ENCODE results near the gene KY.
A peak's percentile ranks its signal among the peaks of the same experiment; 100 is the strongest.

Gene KY

GRCh38 chr3:134617608-134618477, 33.0 kb downstream of the KY start:
- no peak for DNase-seq

GRCh38 chr3:134615743-134616142, 35.1 kb downstream of the KY start:
- DNase-seq = no peak

DNA sequence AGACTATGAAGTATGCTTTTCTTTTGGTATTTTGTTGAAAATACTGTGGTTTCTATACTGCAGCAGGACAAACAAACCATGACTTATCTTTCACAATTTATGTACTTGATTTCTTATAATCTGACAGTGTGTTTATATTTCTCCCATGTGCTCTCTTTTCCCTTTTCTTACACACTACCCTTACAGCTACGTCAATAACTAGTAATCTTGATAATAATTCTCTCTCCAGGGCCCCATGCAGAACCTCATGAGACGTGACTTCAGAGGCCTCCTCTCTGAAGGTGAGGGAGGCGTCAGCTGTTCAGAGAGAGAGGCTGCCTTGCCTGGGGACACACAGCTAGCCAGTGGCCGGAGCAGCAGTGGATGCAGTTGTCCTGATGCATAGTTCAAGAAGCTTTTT, 35.9 kb downstream of the KY start:
- DNase-seq = no peak

- DNase-seq = no peak
These were observed 37.8 kb downstream of the KY start for GRCh38 chr3:134613006-134613520.

- no peak for DNase-seq
These were observed 39.3 kb downstream of the KY start for GRCh38 chr3:134611516-134611915.

GRCh38 chr3:134610432-134611385, 40.1 kb downstream of the KY start:
- no peak for DNase-seq

DNA sequence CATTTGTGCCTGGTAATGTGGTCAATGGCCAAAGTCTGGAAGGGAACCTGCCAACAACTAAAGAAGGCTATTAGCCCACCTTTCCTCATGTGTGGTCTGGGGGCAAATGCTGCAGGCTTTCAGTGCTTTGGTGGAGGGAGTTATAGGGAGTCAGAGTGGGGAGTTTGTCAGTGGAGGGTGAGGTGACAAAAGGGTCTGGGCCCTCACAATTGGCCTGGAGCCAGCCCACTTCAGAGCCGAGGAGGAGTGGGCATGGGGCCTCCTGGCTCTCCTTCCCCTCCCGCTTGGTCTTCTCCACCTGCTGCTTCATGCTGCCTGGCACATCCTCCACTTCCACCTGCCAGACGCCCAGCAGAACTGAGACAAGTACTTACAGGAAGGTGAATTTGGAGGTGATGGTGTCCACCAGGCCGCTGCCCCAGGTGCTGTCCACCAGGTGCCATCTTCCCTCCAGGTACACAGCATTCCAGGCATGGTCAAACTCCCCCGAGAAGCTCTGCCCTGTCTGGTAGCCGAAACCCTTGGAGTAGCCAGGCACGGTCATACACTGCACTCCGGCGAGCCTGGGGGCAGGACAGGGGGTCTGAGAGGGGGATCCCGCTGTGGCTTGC, 40.9 kb downstream of the KY start:
- no peak for DNase-seq

DNA sequence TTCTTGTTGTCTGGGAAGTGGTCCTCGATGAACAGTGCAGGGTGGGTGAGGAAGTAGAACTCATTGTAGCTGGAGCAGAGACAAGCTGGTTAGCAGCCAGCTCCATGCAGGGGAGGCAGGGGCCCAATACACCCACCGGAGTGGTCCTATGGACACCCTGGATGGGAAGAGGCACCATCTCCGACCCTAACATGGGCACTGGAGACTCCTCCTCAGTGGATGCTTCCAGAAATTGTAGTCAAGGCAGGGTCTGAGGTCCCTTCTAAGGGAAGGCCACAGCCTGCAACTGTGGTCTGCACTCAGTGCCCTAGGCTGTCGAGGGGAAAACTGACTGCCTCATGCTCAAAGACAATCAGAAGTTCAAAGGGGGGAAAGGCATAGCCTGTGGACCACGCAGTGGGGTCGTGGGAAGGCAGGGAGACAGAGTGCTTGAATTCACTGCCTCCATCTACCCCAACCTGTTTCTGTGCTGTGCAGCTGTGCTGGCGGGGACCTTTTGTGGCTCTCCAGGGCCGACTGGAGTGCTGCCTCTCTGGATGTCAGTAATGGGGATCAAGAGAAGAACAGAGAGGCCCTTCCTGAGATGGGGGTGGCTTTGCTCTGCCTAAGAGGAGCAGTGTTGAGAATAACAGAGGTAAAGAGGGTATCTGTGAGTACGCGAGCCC, 41.9 kb downstream of the KY start:
- DNase-seq = no peak

DNA sequence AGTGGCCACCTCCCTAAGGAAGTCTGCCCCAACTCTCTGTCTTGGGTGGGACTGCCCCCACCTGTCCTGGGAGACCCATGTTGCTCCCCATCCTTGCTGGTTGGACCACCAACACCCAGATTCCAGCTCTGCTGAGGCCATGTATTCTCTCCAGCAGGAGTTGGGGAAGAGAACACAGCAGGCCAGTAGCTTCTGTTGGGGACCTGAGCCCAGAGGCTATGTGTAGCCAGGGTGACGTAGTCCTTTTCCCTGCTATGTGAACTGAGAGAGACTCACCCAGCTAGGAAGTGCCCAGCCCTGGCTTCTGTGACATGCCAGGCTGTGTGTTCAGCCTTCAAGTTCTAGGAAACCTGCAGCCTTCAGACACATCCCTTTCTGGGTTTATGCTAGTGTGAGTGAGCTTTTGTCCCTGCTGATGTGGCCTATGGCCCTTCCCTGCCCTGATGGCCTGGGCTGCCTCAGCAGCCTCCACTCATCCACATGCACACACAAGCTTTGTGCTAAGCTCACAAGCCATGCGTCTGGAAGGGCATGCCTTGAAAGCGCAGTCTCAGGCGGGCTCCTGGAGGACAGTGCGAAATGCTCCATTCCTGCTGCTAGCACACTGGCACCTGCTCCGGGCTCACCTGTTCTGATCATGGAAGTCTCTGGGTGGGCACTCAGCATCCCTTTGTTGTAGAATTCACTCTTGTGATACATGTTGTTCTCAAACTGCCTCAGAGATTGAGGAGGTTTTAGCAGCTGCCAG, 42.6 kb downstream of the KY start:
- DNase-seq = no peak

DNA sequence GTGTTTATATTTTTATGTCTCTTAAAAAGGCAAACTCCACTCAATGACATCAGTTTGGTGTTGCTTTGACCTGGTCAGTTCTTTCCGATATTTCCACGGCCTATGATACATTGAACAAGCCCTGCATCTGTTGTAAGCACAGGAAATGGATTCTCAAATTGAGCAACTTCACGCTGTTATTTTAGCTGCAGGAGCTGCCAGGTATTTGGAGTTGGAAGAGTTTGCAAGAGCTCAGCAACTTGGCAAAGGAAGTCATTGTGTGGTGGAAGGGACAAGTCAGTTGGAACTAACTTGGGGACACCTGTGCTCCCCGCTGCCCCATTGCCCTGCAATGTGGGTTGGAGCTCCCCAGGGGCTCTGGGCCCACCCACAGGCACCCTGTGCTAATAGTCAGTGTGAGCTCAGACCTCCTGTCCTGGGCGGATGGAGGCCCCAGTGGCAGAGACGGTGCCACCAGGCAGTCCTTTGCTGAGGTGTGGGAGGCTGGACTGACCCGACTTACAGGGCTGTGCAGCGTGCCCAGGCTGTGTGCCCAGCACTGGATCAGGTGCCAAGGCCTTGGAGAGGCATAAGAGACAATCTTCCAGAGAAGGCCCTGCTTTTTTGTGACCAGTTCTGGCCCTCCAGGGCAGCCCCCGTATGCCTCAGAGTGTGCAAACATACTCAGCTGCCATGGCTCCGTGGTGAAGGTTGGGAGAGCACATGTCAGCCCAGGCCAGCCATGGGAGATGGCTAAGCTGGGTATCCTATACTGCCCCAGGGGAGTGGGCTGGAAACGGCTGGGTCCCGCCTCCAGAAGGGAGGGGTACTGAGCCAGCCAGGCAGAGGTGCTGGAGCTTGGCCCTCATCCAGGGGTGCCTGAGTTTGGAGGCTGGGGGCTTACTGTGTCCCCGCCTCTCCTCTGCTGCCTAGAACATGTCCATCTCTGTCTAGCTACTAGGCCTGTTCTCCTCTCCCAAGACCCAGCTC, 43.5 kb downstream of the KY start:
- no peak for DNase-seq

DNA sequence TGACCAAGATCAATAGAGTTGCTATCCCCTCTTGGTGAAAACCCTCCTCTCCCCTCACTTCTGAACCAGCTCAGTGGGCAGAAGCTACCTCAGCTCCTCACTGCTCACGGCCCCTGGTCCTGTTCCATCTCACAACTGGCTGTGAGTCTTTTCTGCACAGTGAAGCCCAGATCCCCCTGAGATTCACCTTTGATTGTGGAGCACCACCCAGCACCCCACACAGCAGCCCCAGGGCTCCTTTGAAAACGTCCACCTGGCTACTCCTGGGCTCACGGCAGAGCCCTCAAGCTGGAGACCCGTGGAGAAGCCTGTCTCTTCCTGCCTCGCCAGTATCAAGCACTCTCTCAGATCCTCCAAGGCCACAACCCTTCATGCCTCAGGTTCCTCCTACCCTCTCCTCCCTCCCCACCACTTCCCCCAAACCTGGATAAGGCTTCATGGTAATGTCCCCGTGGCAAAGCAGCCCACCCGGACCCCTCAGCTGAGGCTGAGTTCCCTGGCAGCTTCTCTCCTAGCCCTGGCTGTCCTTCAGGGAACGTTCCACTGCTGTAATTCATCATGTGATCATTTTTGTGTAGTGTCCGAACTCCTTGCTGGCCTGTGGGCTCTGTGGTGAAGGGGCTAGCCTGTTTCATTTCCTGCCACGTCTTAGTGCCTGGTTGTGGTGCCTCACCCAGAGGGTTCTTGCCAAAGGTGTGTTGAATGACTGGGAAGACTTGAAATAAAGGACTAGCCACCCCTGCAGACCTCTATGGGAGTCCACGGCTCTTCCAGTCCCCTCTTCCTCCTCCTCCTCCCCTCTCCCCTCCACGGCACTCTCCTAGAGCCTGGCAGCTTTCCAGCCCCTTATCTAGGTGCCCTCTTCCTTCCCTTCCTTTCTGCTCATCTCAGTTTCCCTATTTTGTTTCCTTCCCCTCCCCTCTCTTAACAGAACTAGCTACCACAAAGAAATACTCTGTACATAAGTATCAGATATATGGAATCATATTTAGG, 44.5 kb downstream of the KY start:
- no peak for DNase-seq

DNA sequence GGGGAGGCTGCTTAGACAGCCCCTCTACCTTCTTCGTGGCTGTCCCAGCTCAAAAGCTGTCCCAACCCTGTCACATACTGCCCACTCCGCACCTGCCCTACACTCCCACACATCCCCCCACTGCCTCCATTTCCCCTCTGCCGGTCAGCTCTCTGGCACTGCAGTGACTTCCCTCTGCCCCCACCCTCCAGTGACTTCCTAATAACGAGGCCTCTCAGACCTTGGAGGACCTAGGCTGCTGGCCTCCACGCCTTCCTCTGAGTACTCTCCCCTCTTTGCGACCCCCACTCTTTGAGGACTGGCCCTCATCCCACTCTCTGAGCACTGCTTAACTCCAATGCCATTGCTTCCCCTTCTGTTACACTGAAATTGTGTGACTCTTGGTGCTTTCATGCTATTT, 45.3 kb downstream of the KY start:
- DNase-seq = no peak

GRCh38 chr3:134603956-134604355, 46.9 kb downstream of the KY start:
- DNase-seq = no peak

GRCh38 chr3:134603480-134603879, 47.3 kb downstream of the KY start:
- DNase-seq = no peak

DNA sequence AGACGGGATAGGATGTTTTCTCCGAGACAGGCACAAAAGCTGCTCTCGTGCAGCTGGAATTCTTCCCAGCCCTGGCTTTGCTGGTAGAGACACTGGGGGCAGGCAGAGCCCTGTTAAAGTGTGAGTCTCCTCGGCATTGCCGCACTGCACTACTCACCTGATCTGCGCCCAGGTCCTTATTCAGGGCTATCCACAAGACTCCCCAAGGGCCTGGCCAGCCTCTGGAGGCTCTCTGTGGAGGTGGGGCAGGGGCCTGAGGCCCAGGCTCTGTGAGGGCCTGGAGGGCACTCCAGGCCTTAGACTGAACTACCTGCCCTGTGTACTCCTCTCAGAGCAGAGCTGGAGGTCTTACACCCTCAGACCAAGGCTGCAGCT, 48.4 kb downstream of the KY start:
- DNase-seq = no peak

DNA sequence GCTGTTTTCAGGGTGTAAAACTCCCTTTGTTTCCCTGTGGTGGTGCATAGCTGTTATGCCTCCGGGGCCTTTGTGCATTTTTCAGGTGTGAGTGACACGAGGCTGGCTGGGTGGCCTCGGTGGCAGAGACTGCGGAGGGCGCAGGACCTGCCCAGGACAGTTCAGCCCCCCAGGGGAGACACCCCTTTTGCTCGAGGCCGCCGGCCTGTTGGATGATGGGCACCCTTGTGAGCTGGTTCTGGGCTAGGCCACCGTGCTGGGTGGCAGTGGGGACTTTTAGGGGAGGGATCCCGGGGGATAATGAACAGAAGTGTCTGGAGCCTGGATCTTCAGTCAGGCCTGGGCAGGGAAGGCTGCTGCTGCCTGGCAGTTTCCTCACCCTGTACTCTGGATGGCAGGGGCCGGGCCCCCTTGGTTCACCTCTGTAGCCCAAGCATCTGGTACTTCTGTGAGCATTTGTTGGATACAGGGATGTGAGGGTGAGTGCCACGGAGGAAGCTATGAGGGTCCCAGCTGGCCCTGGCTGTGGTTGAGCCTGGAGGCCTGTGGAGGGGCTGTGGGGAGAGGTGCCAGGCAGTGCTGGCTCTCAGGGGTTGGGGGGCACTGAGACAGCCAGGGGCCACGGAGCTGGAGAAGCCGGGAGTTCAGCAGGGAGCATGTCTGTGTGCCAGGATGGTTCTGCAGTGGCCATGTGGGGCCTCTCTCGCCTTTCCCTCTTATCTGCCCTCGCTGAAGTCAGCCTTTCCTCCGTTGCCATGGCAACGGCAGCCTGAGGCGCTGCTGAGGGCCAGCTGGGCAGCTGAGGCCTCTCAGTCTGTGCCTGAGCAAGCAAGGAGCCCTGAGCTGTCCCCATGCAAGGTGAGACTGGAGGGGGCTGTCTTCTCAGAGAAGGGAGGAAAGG, 49.0 kb downstream of the KY start:
- DNase-seq = no peak

GRCh38 chr3:134600685-134601463, 49.9 kb downstream of the KY start:
- peak; percentile 16 to 19 for DNase-seq

Data from NCI-H187 (cell line).